Measurements from ENCODE around the gene VWA8.
"Not testable (repeated sequence)": the region's sequence is repeated elsewhere in the genome, so short reads cannot be mapped to it uniquely, and the experiment has no call there.

Gene VWA8

GRCh38 chr13:41895478-41895877 lies 65.4 kb downstream of the VWA8 start:
- TF ChIP-seq, protein P1, sequence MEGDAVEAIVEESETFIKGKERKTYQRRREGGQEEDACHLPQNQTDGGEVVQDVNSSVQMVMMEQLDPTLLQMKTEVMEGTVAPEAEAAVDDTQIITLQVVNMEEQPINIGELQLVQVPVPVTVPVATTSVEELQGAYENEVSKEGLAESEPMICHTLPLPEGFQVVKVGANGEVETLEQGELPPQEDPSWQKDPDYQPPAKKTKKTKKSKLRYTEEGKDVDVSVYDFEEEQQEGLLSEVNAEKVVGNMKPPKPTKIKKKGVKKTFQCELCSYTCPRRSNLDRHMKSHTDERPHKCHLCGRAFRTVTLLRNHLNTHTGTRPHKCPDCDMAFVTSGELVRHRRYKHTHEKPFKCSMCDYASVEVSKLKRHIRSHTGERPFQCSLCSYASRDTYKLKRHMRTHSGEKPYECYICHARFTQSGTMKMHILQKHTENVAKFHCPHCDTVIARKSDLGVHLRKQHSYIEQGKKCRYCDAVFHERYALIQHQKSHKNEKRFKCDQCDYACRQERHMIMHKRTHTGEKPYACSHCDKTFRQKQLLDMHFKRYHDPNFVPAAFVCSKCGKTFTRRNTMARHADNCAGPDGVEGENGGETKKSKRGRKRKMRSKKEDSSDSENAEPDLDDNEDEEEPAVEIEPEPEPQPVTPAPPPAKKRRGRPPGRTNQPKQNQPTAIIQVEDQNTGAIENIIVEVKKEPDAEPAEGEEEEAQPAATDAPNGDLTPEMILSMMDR (IDR thresholded peaks at IDR 0.05; ENCODE audit: control insufficient read depth, insufficient read depth, low read depth, low read length, missing control alignments), result no peak
- no peak overlapping the region for H3K4me3 ChIP-seq (ENCODE audit: control insufficient read depth, low read depth, low read length)
- DNase-seq (ENCODE audit: low read depth), result no peak

DNA sequence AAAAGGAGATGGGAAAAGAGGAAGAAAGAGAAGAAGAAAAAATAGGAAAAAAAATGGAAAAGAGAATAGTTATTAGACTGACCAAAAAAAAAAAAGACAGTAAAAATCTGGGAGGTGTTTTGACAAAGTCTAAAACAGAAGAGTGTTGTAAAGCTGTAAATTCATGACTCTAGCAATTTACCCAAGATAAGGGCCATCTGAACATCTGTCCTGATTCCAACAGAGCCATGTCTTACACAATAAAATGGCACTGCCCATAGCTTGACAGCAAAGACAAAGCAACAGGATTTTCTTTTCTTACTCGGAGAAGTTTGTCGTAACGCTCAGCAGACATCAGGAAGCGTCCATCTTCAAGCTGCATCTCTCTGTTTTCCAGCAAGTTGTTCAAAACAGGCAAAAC lies 69.8 kb downstream of the VWA8 start:
- TF ChIP-seq, protein P1 (IDR thresholded peaks at IDR 0.05; ENCODE audit: control insufficient read depth, insufficient read depth, low read depth, low read length, missing control alignments), result no peak
- no peak overlapping the region for H3K4me3 ChIP-seq (ENCODE audit: control insufficient read depth, low read depth, low read length)
- no peak for DNase-seq (ENCODE audit: low read depth)

- DNase-seq (ENCODE audit: low read depth), result no peak
- H3K4me3 ChIP-seq (ENCODE audit: control insufficient read depth, low read depth, low read length), result no peak overlapping the region
- TF ChIP-seq, protein P1 (IDR thresholded peaks at IDR 0.05; ENCODE audit: control insufficient read depth, insufficient read depth, low read depth, low read length, missing control alignments), result no peak
Observed at GRCh38 chr13:41883147-41883546, 77.8 kb downstream of the VWA8 start.

DNA sequence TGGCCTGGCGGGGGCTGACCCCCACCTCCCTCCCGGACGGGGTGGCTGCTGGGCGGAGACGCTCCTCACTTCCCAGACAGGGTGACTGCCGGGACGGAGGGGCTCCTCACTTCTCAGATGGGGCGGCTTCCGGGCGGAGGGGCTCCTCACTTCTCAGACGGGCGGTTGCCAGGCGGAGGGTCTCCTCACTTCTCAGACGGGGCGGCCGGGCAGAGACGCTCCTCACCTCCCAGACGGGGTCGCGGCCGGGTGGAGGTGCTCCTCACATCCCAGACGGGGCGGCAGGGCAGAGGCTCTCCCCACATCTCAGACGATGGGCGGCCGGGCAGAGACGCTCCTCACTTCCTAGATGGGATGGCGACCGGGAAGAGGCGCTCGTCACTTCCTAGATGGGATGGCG lies 79.0 kb downstream of the VWA8 start:
- DNase-seq (ENCODE audit: low read depth); H3K4me3 ChIP-seq (ENCODE audit: control insufficient read depth, low read depth, low read length): not testable (repeated sequence)

DNA sequence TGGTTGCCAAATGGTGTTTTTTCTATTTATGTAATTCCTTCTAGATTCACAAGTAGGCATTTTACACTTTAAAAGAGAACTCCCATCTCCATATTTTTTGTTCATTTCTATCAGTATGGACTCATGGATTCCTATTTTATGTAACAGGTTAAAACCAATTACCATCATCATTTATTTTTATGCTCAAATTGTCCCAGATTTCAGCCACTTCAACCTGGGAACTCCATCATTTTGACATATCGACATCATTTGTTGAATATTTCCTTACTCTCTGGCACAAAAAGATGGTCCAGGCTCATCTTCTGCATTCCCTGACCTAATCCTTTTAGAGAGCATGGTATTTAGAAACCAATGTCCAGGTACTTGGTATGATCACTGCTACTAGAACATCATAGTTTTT lies 79.9 kb downstream of the VWA8 start:
- H3K4me3 ChIP-seq (ENCODE audit: control insufficient read depth, low read depth, low read length), result no peak overlapping the region
- DNase-seq (ENCODE audit: low read depth), result no peak
- TF ChIP-seq, protein P1 (IDR thresholded peaks at IDR 0.05; ENCODE audit: control insufficient read depth, insufficient read depth, low read depth, low read length, missing control alignments), result no peak

DNA sequence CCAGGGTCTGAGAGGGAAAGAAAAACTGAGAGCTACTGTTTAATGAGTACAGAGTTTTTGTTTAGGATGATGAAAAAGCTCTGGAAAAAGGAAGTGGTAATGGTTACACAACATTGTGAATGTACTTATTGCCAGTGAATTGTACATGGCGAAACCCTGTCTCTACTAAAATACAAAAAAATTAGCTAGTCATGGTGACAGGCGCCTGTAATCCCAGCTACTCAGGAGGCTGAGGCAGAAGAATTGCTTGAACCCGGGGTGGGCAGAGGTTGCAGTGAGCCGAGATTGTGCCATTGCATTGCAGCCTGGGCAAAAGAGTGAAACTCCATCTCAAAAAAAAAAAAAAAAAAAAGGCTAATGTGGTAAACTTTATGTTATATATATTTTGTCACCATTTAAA lies 96.3 kb downstream of the VWA8 start:
- no peak overlapping the region for H3K4me3 ChIP-seq (ENCODE audit: control insufficient read depth, low read depth, low read length)
- DNase-seq (ENCODE audit: low read depth), result no peak
- TF ChIP-seq, protein P1 (IDR thresholded peaks at IDR 0.05; ENCODE audit: control insufficient read depth, insufficient read depth, low read depth, low read length, missing control alignments), result no peak

DNA sequence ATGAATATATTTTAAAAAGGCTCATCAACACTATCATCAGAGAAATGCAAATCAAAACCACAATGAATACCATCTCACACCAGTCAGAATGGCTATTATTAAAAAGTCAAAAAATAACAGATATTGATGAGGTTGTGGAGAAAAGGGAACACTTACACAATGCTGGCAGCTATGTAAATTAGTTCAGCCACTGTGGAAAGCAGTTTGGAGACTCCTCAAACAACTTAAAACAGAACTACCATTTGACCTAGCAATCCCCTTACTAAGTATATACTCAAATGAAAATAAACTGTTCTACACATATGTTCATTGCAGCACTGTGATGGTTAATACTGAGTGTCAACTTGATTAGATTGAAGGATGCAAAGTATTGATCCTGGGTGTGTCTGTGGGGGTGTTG lies 98.2 kb downstream of the VWA8 start:
- not testable (repeated sequence) for H3K4me3 ChIP-seq (ENCODE audit: control insufficient read depth, low read depth, low read length); DNase-seq (ENCODE audit: low read depth)

DNA sequence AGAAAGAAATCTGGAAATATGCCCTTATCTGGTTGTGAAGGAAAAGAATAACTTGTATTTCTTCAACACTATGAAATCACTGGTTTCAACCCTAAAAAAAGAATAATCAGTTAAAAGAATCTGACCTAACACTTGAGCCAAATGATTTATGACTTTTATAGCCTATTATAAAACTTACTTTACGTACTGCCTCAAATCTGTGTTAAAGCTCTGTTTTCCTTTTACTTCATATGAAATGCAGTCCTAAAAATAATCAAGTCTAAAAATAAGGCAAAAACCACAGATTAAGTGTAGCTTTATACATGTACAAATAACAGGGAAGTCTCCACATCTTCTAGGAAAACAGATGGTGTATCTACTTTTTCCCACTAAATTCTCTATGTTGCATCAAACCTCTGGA lies 101.3 kb downstream of the VWA8 start:
- TF ChIP-seq, protein P1 (IDR thresholded peaks at IDR 0.05; ENCODE audit: control insufficient read depth, insufficient read depth, low read depth, low read length, missing control alignments), result no peak
- no peak for DNase-seq (ENCODE audit: low read depth)
- H3K4me3 ChIP-seq (ENCODE audit: control insufficient read depth, low read depth, low read length), result no peak overlapping the region
